Gastroesophageal sphincter (tissue), 4 donors: ENCODE results near the gene PLA2G3. TPM values are rescaled to one million over a fixed set of nuclear protein-coding genes. Genes with fewer than 3 reads are reported as not detected.

Source experiments
- ATAC-seq: fragments of 150-250 bp; one replicate; pipeline ENCODE4 v1.9.1; 2016; ENCODE audit warnings: mild to moderate bottlenecking, moderate library complexity
- H3K27ac ChIP-seq, 4 donors: fragments of 200-600 bp; sonication (generic) in 3 of 4; 1 replicate in 3 of 4; 2 replicates in 1 of 4; pipeline ENCODE4 v1.5.1; 2016 to 2019
- H3K27me3 ChIP-seq: fragments of 200-600 bp; sonication (generic); one replicate; pipeline ENCODE4 v1.5.1; 2019
- H3K36me3 ChIP-seq, 2 donors: fragments of 200-600 bp; sonication (generic); one replicate each; pipeline ENCODE4 v1.5.1; 2019; ENCODE audit warnings: control low read depth in 1 of 2
- H3K4me1 ChIP-seq, 3 donors: fragments of 200-600 bp; sonication (generic); 1 replicate in 2 of 3; 2 replicates in 1 of 3; pipeline ENCODE4 v1.5.1; 2016 to 2019; ENCODE audit warnings: control low read depth in 2 of 3
- H3K4me3 ChIP-seq, 2 donors: fragments of 200-600 bp; sonication (generic); one replicate each; pipeline ENCODE4 v1.5.1; 2019; ENCODE audit warnings: mild to moderate bottlenecking in 1 of 2, moderate library complexity in 1 of 2
- H3K9me3 ChIP-seq, 3 donors: fragments of 200-600 bp; sonication (generic); one replicate each; pipeline ENCODE4 v1.5.1; 2017 to 2019; ENCODE audit warnings: control low read depth in 2 of 3
- EP300 ChIP-seq: sonication (generic); formaldehyde crosslinking; IDR thresholded peaks from one replicate; pipeline ENCODE4 v1.6.1; 2017; ENCODE audit warnings: antibody characterized with exemption, mild to moderate bottlenecking
- POLR2A ChIP-seq, 2 donors: fragments of 450-650 bp; IDR thresholded peaks; one replicate each; pipeline ENCODE4 v1.6.1; 2017; ENCODE audit warnings: antibody characterized with exemption in 2 of 2, mild to moderate bottlenecking in 2 of 2, moderate library complexity in 1 of 2
- POLR2AphosphoS5 ChIP-seq: sonication (generic); formaldehyde crosslinking; IDR thresholded peaks from one replicate; pipeline ENCODE4 v1.6.1; 2017; ENCODE audit warnings: antibody characterized with exemption
- WGBS, 2 donors: methylation state at CpG; one replicate each; pipeline ENCODE4 v1.1.5; 2018; ENCODE audit warnings: low coverage in 1 of 2; 5-methylcytosine and 5-hydroxymethylcytosine counted together
- small RNA-seq, 4 donors: library from RNA; depleted of rRNA; stranded (forward); fragments of <200 nt; gene quantifications; one replicate each; pipeline ENCODE3, GENCODE V24; 2016
- total RNA-seq, 4 donors: library from RNA; depleted of rRNA; stranded (reverse); fragments of >200 nt; gene quantifications; one replicate each; pipeline ENCODE4 v1.1.0, GENCODE V29; 2016
- TF ChIP-seq, protein P1 (sequence below), 4 experiments: fragments of 200-600 bp in 2 of 4; fragments of 450-650 bp in 2 of 4; sonication (generic) in 1 of 4; IDR thresholded peaks; one replicate each; pipeline ENCODE4 v1.5.1; 2017 to 2019; ENCODE audit warnings: antibody characterized with exemption in 4 of 4, mild to moderate bottlenecking in 2 of 4, moderate library complexity in 2 of 4

The PLA2G3 gene
- total RNA-seq, 4 donors from 2014 or later, result 0.12 to 0.47 (median 0.22) TPM; not detected in 1

GRCh38 chr22:31086703-31087330, 53.5 kb downstream of the PLA2G3 start:
- WGBS, 2 donors, result 57% methylated on average over 3 of the region's 8 CpGs; no CpG with 5 or more reads in 1 of the 2 donors

DNA sequence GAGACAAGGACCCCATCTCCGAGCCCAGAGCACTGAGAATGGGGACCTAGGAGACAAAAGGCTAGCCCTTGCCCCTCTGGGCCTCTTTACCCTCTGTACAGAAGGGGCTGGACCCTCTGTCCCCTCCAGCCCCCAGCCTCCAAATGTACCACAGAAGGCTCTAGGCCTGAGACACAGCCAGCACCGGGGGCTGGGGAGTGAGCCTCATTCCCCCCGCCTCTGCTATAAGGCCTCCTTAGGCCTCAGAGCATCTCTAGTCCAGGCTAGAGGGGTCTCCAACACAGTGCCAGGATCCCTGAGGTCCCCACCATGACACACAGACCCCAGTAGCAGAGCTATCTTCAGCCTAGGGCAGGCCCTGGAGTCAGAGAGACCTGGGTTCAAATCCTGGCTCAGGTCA, 54.4 kb downstream of the PLA2G3 start:
- Histone ChIP-seq H3K27ac (peak overlapping the region; percentile 89 to 100 (median 98)), H3K36me3 (peaks cover 0 to 41% of the 10 kb centered on the region in 2 donors), H3K27me3 (no peaks in the 10 kb centered on the region), H3K4me3 (peak overlapping the region in 1 of 2 donors; percentile 89), H3K4me1 (peaks cover 0 to 91% (median 60%) of the 10 kb centered on the region in 3 donors), H3K9me3 (no peaks in the 10 kb centered on the region)
- TF ChIP-seq EP300, result no peak
- TF ChIP-seq, protein P1, sequence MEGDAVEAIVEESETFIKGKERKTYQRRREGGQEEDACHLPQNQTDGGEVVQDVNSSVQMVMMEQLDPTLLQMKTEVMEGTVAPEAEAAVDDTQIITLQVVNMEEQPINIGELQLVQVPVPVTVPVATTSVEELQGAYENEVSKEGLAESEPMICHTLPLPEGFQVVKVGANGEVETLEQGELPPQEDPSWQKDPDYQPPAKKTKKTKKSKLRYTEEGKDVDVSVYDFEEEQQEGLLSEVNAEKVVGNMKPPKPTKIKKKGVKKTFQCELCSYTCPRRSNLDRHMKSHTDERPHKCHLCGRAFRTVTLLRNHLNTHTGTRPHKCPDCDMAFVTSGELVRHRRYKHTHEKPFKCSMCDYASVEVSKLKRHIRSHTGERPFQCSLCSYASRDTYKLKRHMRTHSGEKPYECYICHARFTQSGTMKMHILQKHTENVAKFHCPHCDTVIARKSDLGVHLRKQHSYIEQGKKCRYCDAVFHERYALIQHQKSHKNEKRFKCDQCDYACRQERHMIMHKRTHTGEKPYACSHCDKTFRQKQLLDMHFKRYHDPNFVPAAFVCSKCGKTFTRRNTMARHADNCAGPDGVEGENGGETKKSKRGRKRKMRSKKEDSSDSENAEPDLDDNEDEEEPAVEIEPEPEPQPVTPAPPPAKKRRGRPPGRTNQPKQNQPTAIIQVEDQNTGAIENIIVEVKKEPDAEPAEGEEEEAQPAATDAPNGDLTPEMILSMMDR (IDR thresholded peaks at IDR 0.05), result no peak
- no peak for TF ChIP-seq POLR2A (IDR thresholded peaks at IDR 0.05)
- no peak for TF ChIP-seq POLR2AphosphoS5
- WGBS, 2 donors, result no CpG with 5 or more reads among the region's 3 CpGs
- ATAC-seq, result no peak

More at GRCh38 chr22:31086703-31087330, 53.5 kb downstream of the PLA2G3 start:
- Histone ChIP-seq H3K27me3 (no peaks in the 10 kb centered on the region), H3K36me3 (peaks cover 0 to 50% of the 10 kb centered on the region in 2 donors), H3K4me1 (peaks cover 0 to 98% (median 60%) of the 10 kb centered on the region in 3 donors), H3K9me3 (no peaks in the 10 kb centered on the region), H3K27ac (peak overlapping the region; percentile 89 to 100 (median 98)), H3K4me3 (peak overlapping the region in 1 of 2 donors; percentile 65)
- no peak for TF ChIP-seq POLR2AphosphoS5
- no peak for TF ChIP-seq EP300
- TF ChIP-seq POLR2A (IDR thresholded peaks at IDR 0.05), result no peak
- TF ChIP-seq, protein P1 (IDR thresholded peaks at IDR 0.05), result no peak
- no peak for ATAC-seq

- no peak for ATAC-seq
These were observed 54.8 kb downstream of the PLA2G3 start for GRCh38 chr22:31085493-31085824.

GRCh38 chr22:31084811-31085492, 55.4 kb downstream of the PLA2G3 start:
- WGBS, 2 donors, result no CpG with 5 or more reads among the region's 69 CpGs

More at GRCh38 chr22:31085493-31085824, 54.8 kb downstream of the PLA2G3 start:
- Histone ChIP-seq H3K27ac (peak overlapping the region; percentile 89 to 100 (median 98)), H3K9me3 (no peaks in the 10 kb centered on the region), H3K4me1 (peaks cover 0 to 91% (median 62%) of the 10 kb centered on the region in 3 donors), H3K27me3 (no peaks in the 10 kb centered on the region), H3K36me3 (peaks cover 0 to 37% of the 10 kb centered on the region in 2 donors), H3K4me3 (peak overlapping the region; percentile 76 to 89)
- WGBS, 2 donors, result 0% methylated on average over 1 of the region's 13 CpGs; no CpG with 5 or more reads in 1 of the 2 donors
- no peak for TF ChIP-seq EP300
- TF ChIP-seq, protein P1 (IDR thresholded peaks at IDR 0.05), result no peak

More at GRCh38 chr22:31084811-31085492, 55.4 kb downstream of the PLA2G3 start:
- Histone ChIP-seq H3K4me1 (peaks cover 0 to 91% (median 65%) of the 10 kb centered on the region in 3 donors), H3K36me3 (peaks cover 0 to 32% of the 10 kb centered on the region in 2 donors), H3K27me3 (no peaks in the 10 kb centered on the region), H3K4me3 (peak overlapping the region; percentile 76 to 89), H3K27ac (peak overlapping the region; percentile 89 to 100 (median 98)), H3K9me3 (no peaks in the 10 kb centered on the region)
- TF ChIP-seq POLR2AphosphoS5, result peak; percentile 78
- TF ChIP-seq, protein P1 (IDR thresholded peaks at IDR 0.05), result peak in 3 of 4 experiments; percentile 88 to 92 (median 89)
- peak; percentile 72 to 76 for TF ChIP-seq POLR2A (IDR thresholded peaks at IDR 0.05)
- TF ChIP-seq EP300, result no peak
- ATAC-seq, result peak; percentile 70

Small RNAs within 50 kb of the gene (small RNA-seq; reads per million reads assigned to genes)
- gene MIR3928, result 1.5 to 2.0 (median 1.8) reads per million in 4 donors

Other genes starting within 250 kb of the PLA2G3 start
- gene MORC2, start 171.7 kb downstream of the PLA2G3 start, total RNA-seq, result 10 to 100 TPM; 11.3 to 36.0 (median 29.6) TPM
- gene TUG1, start 171.2 kb downstream of the PLA2G3 start, total RNA-seq, result 10 to 100 TPM; 53.8 to 89.8 (median 66.1) TPM
- gene SMTN, start 59.2 kb downstream of the PLA2G3 start, total RNA-seq, result 1,000 to 10,000 TPM in 2 of 4 donors, 100 to 1,000 TPM in 2; 900 to 1,687 (median 1,274) TPM
- 1,000 to 10,000 TPM in 3 of 4 donors, 100 to 1,000 TPM in 1; 941 to 2,300 (median 1,432) TPM for gene SELENOM, start 32.9 kb downstream of the PLA2G3 start, total RNA-seq
- gene INPP5J, start 17.5 kb downstream of the PLA2G3 start, total RNA-seq, result 1 to 10 TPM in 3 of 4 donors, under 1 TPM in 1; 0.54 to 5.3 (median 2.1) TPM
- gene RNF185, start 19.7 kb upstream of the PLA2G3 start, total RNA-seq, result 10 to 100 TPM; 47.9 to 66.9 (median 62.5) TPM
- gene LIMK2, start 71.8 kb upstream of the PLA2G3 start, total RNA-seq, result 10 to 100 TPM; 13.4 to 19.1 (median 15.9) TPM
- gene PIK3IP1, start 152.0 kb upstream of the PLA2G3 start, total RNA-seq, result 10 to 100 TPM; 28.8 to 53.7 (median 37.8) TPM
- 10 to 100 TPM; 15.7 to 18.0 (median 17.7) TPM for gene PATZ1, start 205.8 kb upstream of the PLA2G3 start, total RNA-seq